Keratinocyte (primary cell): ENCODE measurements around the gene CECR2.

ENCODE experiments used
- EZH2 ChIP-seq: IDR thresholded peaks from one replicate; pipeline ENCODE4 v1.6.1; 2012; ENCODE audit warnings: inconsistent platforms, mild to moderate bottlenecking, low read length, moderate library complexity
- TF ChIP-seq, protein P1 (sequence below), 3 experiments: IDR thresholded peaks in 1 of 3; conservative IDR thresholded peaks in 1 of 3; optimal IDR thresholded peaks in 1 of 3; 2 replicates in 2 of 3; 3 replicates in 1 of 3; pipeline versions ENCODE3 to v1.5.1; 2011; ENCODE audit warnings: low read length in 3 of 3, mild to moderate bottlenecking in 3 of 3, moderate library complexity in 2 of 3, control low read depth in 1 of 3, inconsistent platforms in 1 of 3; ENCODE audit not compliant: insufficient read depth in 2 of 3; ENCODE audit errors: extremely low read depth in 1 of 3

GRCh38 chr22:17336061-17336460, 33.2 kb upstream of the CECR2 start:
- TF ChIP-seq, protein P1, sequence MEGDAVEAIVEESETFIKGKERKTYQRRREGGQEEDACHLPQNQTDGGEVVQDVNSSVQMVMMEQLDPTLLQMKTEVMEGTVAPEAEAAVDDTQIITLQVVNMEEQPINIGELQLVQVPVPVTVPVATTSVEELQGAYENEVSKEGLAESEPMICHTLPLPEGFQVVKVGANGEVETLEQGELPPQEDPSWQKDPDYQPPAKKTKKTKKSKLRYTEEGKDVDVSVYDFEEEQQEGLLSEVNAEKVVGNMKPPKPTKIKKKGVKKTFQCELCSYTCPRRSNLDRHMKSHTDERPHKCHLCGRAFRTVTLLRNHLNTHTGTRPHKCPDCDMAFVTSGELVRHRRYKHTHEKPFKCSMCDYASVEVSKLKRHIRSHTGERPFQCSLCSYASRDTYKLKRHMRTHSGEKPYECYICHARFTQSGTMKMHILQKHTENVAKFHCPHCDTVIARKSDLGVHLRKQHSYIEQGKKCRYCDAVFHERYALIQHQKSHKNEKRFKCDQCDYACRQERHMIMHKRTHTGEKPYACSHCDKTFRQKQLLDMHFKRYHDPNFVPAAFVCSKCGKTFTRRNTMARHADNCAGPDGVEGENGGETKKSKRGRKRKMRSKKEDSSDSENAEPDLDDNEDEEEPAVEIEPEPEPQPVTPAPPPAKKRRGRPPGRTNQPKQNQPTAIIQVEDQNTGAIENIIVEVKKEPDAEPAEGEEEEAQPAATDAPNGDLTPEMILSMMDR (optimal IDR thresholded peaks at IDR 0.05 in 1 of 3, IDR thresholded peaks at IDR 0.05 in 1 of 3, conservative IDR thresholded peaks at IDR 0.05 in 1 of 3; ENCODE audit: extremely low read depth in 1 of 3, insufficient read depth in 2 of 3, low read length in 3 of 3) = no peak
- no peak for TF ChIP-seq EZH2
